K562 (cell line): Measurements from ENCODE around the gene CEP85L. TPM values are rescaled to one million over a fixed set of nuclear protein-coding genes. Genes with fewer than 3 reads are reported as not detected.

Source experiments
- ARID3A ChIP-seq: IDR thresholded peaks from 2 replicates; pipeline ENCODE4 v1.6.1; 2012; ENCODE audit warnings: low read depth, low read length, improper control_type of control experiment, borderline replicate concordance
- BCL6 ChIP-seq: fragments of 250-450 bp; sonication (Bioruptor Pico); IDR thresholded peaks from 2 replicates; pipeline ENCODE4 v1.4.0; 2020
- CCAR2 ChIP-seq: fragments of 200-400 bp; formaldehyde crosslinking; IDR thresholded peaks from 2 replicates; pipeline ENCODE4 v1.6.1; 2017; ENCODE audit warnings: mild to moderate bottlenecking, low read depth, low read length
- E2F4 ChIP-seq: sonication (generic); formaldehyde crosslinking; IDR thresholded peaks from 2 replicates; pipeline ENCODE4 v1.8.0; 2022; ENCODE audit warnings: mild to moderate bottlenecking, low read depth, missing genetic modification reagents
- HINFP ChIP-seq: fragments of 450-650 bp; conservative IDR thresholded peaks from 2 replicates; pipeline ENCODE4 v1.6.1; 2016; ENCODE audit warnings: missing genetic modification characterization, low read depth, mild to moderate bottlenecking, control low read depth, missing compliant biosample characterization
- MAFG ChIP-seq: fragments of 450-650 bp; conservative IDR thresholded peaks from 2 replicates; pipeline ENCODE4 v1.6.1; 2016; ENCODE audit warnings: missing genetic modification characterization, missing compliant biosample characterization
- MED1 ChIP-seq: sonication (generic); formaldehyde crosslinking; IDR thresholded peaks from 2 replicates; pipeline ENCODE4 v1.8.1; 2023; ENCODE audit warnings: missing genetic modification reagents, borderline replicate concordance
- MYBL2 ChIP-seq, 2 experiments: fragments of 450-650 bp in 1 of 2; sonication (generic) in 1 of 2; formaldehyde crosslinking in 1 of 2; IDR thresholded peaks; 2 replicates each; pipeline versions ENCODE4 v1.6.1 to v1.8.1; 2017 to 2022; ENCODE audit warnings: borderline replicate concordance in 1 of 2, inconsistent platforms in 1 of 2, low read depth in 1 of 2, mild to moderate bottlenecking in 1 of 2, missing genetic modification reagents in 1 of 2, moderate library complexity in 1 of 2
- PATZ1 ChIP-seq: fragments of 250-450 bp; sonication (Bioruptor Pico); IDR thresholded peaks from 2 replicates; pipeline ENCODE4 v1.5.0; 2020; ENCODE audit warnings: mild to moderate bottlenecking, borderline replicate concordance
- PBX2 ChIP-seq, 2 experiments: IDR thresholded peaks in 1 of 2; conservative IDR thresholded peaks in 1 of 2; 2 replicates each; pipeline ENCODE4 v1.6.1; 2016; ENCODE audit warnings: low read depth in 2 of 2, mild to moderate bottlenecking in 1 of 2, missing compliant biosample characterization in 1 of 2, missing genetic modification characterization in 1 of 2, moderate library complexity in 1 of 2
- PCBP2 ChIP-seq: fragments of 200-400 bp; formaldehyde crosslinking; IDR thresholded peaks from 2 replicates; pipeline ENCODE4 v1.6.1; 2018; ENCODE audit warnings: low read length, low read depth, mild to moderate bottlenecking, moderate library complexity; ENCODE audit not compliant: poor library complexity, severe bottlenecking
- PYGO2 ChIP-seq: fragments of 450-650 bp; IDR thresholded peaks from 2 replicates; pipeline ENCODE4 v1.6.1; 2016; ENCODE audit warnings: mild to moderate bottlenecking, missing genetic modification characterization, moderate library complexity, missing compliant biosample characterization
- TCF7 ChIP-seq: sonication (generic); IDR thresholded peaks from 2 replicates; pipeline ENCODE4 v1.6.1; 2016; ENCODE audit warnings: antibody characterized with exemption, borderline replicate concordance
- TEAD4 ChIP-seq, 2 experiments: sonication (generic) in 1 of 2; formaldehyde crosslinking in 1 of 2; IDR thresholded peaks; 2 replicates each; pipeline versions ENCODE4 v1.6.1 to v1.8.0; 2012 to 2022; ENCODE audit warnings: borderline replicate concordance in 1 of 2, inconsistent platforms in 1 of 2, low read length in 1 of 2, mild to moderate bottlenecking in 1 of 2, missing genetic modification reagents in 1 of 2
- THAP7 ChIP-seq: fragments of 250-450 bp; sonication (Bioruptor Pico); IDR thresholded peaks from 2 replicates; pipeline ENCODE4 v1.5.0; 2021
- ZNF224 ChIP-seq: sonication (generic); formaldehyde crosslinking; IDR thresholded peaks from 2 replicates; pipeline ENCODE4 v1.8.0; 2022; ENCODE audit warnings: mild to moderate bottlenecking, missing genetic modification reagents
- polyA plus RNA-seq, 8 experiments: library from polyadenylated mRNA; depleted of rRNA in 4 of 8; stranded (reverse) in 5 of 8; unstranded in 3 of 8; fragments of >200 nt; fragmentation: Nextera tagmentation in 2 of 8; fragmentation: Illumina TruSeq in 1 of 8; extraction: Ambion mirVana in 2 of 8; extraction: Trizol in 1 of 8; gene quantifications; 2 replicates each; pipeline versions ENCODE4 v1.2.1 to v1.2.3, GENCODE V29; 2011 to 2014; ENCODE audit warnings: inconsistent platforms in 1 of 8, missing spikeins in 1 of 8
- total RNA-seq, 7 experiments: library from RNA; depleted of rRNA in 6 of 7; stranded (reverse); fragments of >200 nt in 6 of 7; fragmentation: Illumina TruSeq in 2 of 7; extraction: Trizol in 2 of 7; gene quantifications; 2 replicates each; pipeline versions ENCODE4 v1.2.1 to v1.2.3, GENCODE V29; 2011 to 2021; ENCODE audit warnings: low replicate concordance in 1 of 7

The CEP85L gene
- total and polyA plus RNA-seq, 9 of the 15 experiments (the other 6 are each of a cell fraction or from before 2014, with no cell fraction given), result 4.5 to 15.8 (median 8.3) TPM

GRCh38 chr6:118553132-118553531 lies 98.3 kb downstream of the CEP85L start (continued):
- no peak for TF ChIP-seq THAP7 (CRISPR knock-in tag)
- no peak for TF ChIP-seq PATZ1 (CRISPR knock-in tag)
- no peak for TF ChIP-seq ZNF224
- no peak for TF ChIP-seq ARID3A
- no peak for TF ChIP-seq MYBL2 (IDR thresholded peaks at IDR 0.05; ENCODE audit: low read depth)
- TF ChIP-seq MYBL2 (CRISPR knock-in tag; IDR thresholded peaks at IDR 0.05; ENCODE audit: borderline replicate concordance), result no peak
- no peak for TF ChIP-seq BCL6 (CRISPR knock-in tag)
- TF ChIP-seq CCAR2, result no peak
- TF ChIP-seq MAFG (tag), result no peak
- no peak for TF ChIP-seq HINFP (tag)
- TF ChIP-seq PCBP2, result no peak
- TF ChIP-seq E2F4 (CRISPR knock-in tag), result no peak
- no peak for TF ChIP-seq MED1 (CRISPR knock-in tag)
- no peak for TF ChIP-seq TEAD4 (IDR thresholded peaks at IDR 0.05; ENCODE audit: low read length)
- TF ChIP-seq TEAD4 (CRISPR knock-in tag; IDR thresholded peaks at IDR 0.05; ENCODE audit: borderline replicate concordance), result no peak
- TF ChIP-seq PYGO2 (tag), result no peak
- TF ChIP-seq TCF7, result no peak
- no peak for TF ChIP-seq PBX2 (CRISPR knock-in tag; IDR thresholded peaks at IDR 0.05; ENCODE audit: low read depth)
- peak; percentile 93 for TF ChIP-seq PBX2 (tag; conservative IDR thresholded peaks at IDR 0.05; ENCODE audit: low read depth)
